Endodermal cell (in vitro differentiated cells): ENCODE data around the gene PRKCA. TPM values are rescaled to one million over a fixed set of nuclear protein-coding genes. Genes with fewer than 3 reads are reported as not detected.

Experiments
- DNase-seq: peaks from one replicate; pipeline ENCODE4 v3.0.0-alpha.2; 2017
- H3K27ac ChIP-seq: 2 replicates; pipeline ENCODE4 v1.5.1; 2013; ENCODE audit warnings: mild to moderate bottlenecking, low read depth, low read length, moderate library complexity
- H3K27me3 ChIP-seq: 2 replicates; pipeline ENCODE4 v1.6.1; 2013; ENCODE audit warnings: mild to moderate bottlenecking, low read length, moderate library complexity; ENCODE audit not compliant: insufficient read depth, control insufficient read depth, poor library complexity, severe bottlenecking
- H3K36me3 ChIP-seq: 2 replicates; pipeline ENCODE4 v1.7.0; 2013; ENCODE audit warnings: mild to moderate bottlenecking, low read length, moderate library complexity; ENCODE audit not compliant: control insufficient read depth, insufficient read depth
- H3K4me1 ChIP-seq: one replicate; pipeline ENCODE4 v1.7.0; 2013; ENCODE audit warnings: low read length; ENCODE audit not compliant: control insufficient read depth, insufficient read depth
- H3K4me3 ChIP-seq: 2 replicates; pipeline ENCODE4 v1.5.1; 2013; ENCODE audit warnings: mild to moderate bottlenecking, low read length, moderate library complexity
- H3K9ac ChIP-seq: 2 replicates; pipeline ENCODE4 v1.6.1; 2013; ENCODE audit warnings: mild to moderate bottlenecking, low read length, moderate library complexity; ENCODE audit not compliant: poor library complexity, severe bottlenecking; ENCODE audit errors: extremely low read depth
- H3K9me3 ChIP-seq: 2 replicates; pipeline ENCODE4 v1.6.1; 2013; ENCODE audit warnings: mild to moderate bottlenecking, low read length, moderate library complexity; ENCODE audit not compliant: control insufficient read depth
- H3K27ac Mint-ChIP-seq: 2 replicates; pipeline ENCODE4 v1.8.0; 2020; ENCODE audit warnings: mixed read lengths
- H3K27me3 Mint-ChIP-seq: 2 replicates; pipeline ENCODE4 v1.8.0; 2021; ENCODE audit warnings: mild to moderate bottlenecking, mixed read lengths; ENCODE audit not compliant: insufficient read depth
- H3K36me3 Mint-ChIP-seq: 2 replicates; pipeline ENCODE4 v1.8.0; 2020; ENCODE audit warnings: low read depth, mixed read lengths
- H3K4me1 Mint-ChIP-seq: 2 replicates; pipeline ENCODE4 v1.8.0; 2020; ENCODE audit warnings: mixed read lengths
- H3K4me3 Mint-ChIP-seq: 2 replicates; pipeline ENCODE4 v1.8.0; 2020; ENCODE audit warnings: mild to moderate bottlenecking, moderate library complexity, mixed read lengths
- H3K9me3 Mint-ChIP-seq: 2 replicates; pipeline ENCODE4 v1.8.0; 2020; ENCODE audit warnings: mild to moderate bottlenecking, mixed read lengths
- WGBS, 2 experiments: methylation state at CpG; one replicate each; pipeline versions ENCODE4 v1.1.5 to v1.1.7; 2013; ENCODE audit warnings: missing lambda C conversion rate in 2 of 2, mixed read lengths in 1 of 2; ENCODE audit not compliant: insufficient coverage in 1 of 2, insufficient read length in 1 of 2; 5-methylcytosine and 5-hydroxymethylcytosine counted together
- total RNA-seq, 2 donors: library from RNA; stranded (reverse); fragmentation: NEBNext Ultra II Directional in 1 of 2; extraction: Animal tissue kit (Norgen Biotek cat#: 25700) in 1 of 2; gene quantifications; 2 replicates in 1 of 2; 3 replicates in 1 of 2; pipeline ENCODE4 v1.2.1, GENCODE V29; 2021
- TF ChIP-seq, protein P1 (sequence below): fragments of 200-600 bp; sonication (generic); conservative IDR thresholded peaks from 2 replicates; pipeline ENCODE4 v1.5.0; 2021; ENCODE audit warnings: antibody characterized with exemption, mild to moderate bottlenecking

Gene PRKCA
- total RNA-seq, 2 donors from 2014 or later = 8.7 to 14.6 TPM

DNA sequence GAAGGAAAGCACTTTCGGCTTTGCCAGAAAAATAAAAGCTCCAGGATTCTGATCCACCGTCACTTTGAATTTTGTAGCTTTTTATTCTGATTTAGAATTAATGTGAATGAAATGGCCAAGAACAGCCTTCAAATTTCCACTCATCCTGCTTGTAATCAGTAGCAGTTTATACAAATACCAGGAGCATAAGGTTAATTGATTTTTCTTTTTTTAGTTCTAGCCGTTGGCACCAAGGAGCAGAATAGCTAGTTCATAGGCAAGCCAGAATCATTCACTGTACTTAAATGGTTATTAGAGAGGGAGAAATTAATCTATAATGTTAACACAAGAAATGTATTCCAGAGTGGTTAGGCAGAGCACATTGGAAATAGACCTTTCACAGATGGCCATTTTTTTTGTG, 491.4 kb downstream of the PRKCA start:
- Mint-ChIP-seq H3K27me3 (peaks cover 1% of the 10 kb centered on the region), H3K9me3 (no peaks in the 10 kb centered on the region), H3K4me1 (peaks cover 12% of the 10 kb centered on the region), H3K36me3 (no peaks in the 10 kb centered on the region), H3K27ac (no peak overlapping the region), H3K4me3 (no peak overlapping the region)
- no peaks in the 10 kb centered on the region for H3K4me1 ChIP-seq
- no peaks in the 10 kb centered on the region for H3K9me3 ChIP-seq
- no peak for DNase-seq
- no peak overlapping the region for H3K4me3 ChIP-seq
- no peak overlapping the region for H3K9ac ChIP-seq
- WGBS, 2 experiments = 97% methylated on average over 3 of the region's 3 CpGs; no CpG with 5 or more reads in 1 of the 2 experiments
- TF ChIP-seq, protein P1, sequence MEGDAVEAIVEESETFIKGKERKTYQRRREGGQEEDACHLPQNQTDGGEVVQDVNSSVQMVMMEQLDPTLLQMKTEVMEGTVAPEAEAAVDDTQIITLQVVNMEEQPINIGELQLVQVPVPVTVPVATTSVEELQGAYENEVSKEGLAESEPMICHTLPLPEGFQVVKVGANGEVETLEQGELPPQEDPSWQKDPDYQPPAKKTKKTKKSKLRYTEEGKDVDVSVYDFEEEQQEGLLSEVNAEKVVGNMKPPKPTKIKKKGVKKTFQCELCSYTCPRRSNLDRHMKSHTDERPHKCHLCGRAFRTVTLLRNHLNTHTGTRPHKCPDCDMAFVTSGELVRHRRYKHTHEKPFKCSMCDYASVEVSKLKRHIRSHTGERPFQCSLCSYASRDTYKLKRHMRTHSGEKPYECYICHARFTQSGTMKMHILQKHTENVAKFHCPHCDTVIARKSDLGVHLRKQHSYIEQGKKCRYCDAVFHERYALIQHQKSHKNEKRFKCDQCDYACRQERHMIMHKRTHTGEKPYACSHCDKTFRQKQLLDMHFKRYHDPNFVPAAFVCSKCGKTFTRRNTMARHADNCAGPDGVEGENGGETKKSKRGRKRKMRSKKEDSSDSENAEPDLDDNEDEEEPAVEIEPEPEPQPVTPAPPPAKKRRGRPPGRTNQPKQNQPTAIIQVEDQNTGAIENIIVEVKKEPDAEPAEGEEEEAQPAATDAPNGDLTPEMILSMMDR = no peak
- no peaks in the 10 kb centered on the region for H3K36me3 ChIP-seq
- H3K27me3 ChIP-seq = no peaks in the 10 kb centered on the region
- no peak overlapping the region for H3K27ac ChIP-seq

DNA sequence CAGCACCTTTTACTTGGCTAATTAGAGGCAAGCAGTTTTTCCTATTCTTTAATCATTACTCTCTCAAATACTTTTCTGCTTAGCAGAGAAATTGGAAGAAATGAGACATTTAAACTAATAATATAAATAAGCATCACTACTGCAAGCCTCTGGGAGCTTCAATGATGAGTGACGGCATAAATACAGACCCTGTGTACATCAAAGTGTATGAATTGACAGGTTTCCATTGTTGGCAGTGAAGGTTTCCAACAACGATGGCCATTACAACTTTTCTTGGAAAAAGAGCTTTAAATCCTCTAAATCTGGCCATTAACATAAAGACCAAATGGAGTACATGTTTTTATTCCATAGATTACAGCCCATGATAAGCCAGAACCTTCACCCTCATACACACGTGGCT, 493.1 kb downstream of the PRKCA start:
- 97 to 100% methylated on average over 2 to 3 of the region's 3 CpGs for WGBS, 2 experiments
- H3K4me3 Mint-ChIP-seq = no peak overlapping the region
- H3K36me3 Mint-ChIP-seq = no peaks in the 10 kb centered on the region
- Histone ChIP-seq H3K9ac (no peak overlapping the region), H3K36me3 (no peaks in the 10 kb centered on the region), H3K27ac (no peak overlapping the region), H3K4me3 (no peak overlapping the region), H3K27me3 (no peaks in the 10 kb centered on the region), H3K9me3 (no peaks in the 10 kb centered on the region), H3K4me1 (no peaks in the 10 kb centered on the region)
- peaks cover 1% of the 10 kb centered on the region for H3K27me3 Mint-ChIP-seq
- no peaks in the 10 kb centered on the region for H3K9me3 Mint-ChIP-seq
- no peak for DNase-seq
- TF ChIP-seq, protein P1 = no peak
- peaks cover 16% of the 10 kb centered on the region for H3K4me1 Mint-ChIP-seq
- H3K27ac Mint-ChIP-seq = no peak overlapping the region

DNA sequence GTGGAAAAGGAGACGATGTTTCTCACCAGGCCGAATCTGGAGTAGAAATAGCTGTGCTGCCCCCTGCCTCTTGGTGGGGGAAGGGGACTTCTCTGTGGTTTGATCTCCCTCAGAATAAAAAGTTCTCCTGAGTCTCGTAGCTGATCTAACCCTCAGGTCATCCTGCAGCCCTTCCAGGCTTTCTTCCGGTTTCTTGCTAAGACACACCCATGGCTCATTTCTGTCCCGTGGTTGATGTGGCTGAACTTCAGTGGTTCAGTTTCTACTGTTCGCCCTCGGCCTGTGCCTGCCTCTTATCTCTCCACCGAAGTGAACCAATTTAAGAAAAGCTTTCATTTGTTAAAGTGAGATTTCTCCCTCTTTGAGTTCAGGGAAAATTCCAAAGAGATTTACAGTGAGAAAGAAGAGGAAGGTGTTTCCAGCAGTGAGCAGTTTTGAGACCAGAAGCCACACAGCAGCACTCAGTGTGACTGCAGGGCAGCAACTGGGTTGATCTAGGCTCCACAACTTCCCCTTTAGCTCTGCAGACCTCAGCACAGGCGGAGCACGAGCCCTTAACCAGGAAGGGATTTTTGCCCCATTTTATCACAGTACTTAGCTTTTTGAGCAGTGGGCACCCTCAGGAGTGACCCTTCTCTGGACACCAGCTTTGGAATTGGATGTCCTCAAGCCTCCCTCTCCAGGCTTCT, 497.6 kb downstream of the PRKCA start:
- H3K4me3 Mint-ChIP-seq = no peak overlapping the region
- Histone ChIP-seq H3K9me3 (no peaks in the 10 kb centered on the region), H3K4me1 (no peaks in the 10 kb centered on the region), H3K36me3 (no peaks in the 10 kb centered on the region), H3K4me3 (no peak overlapping the region), H3K27ac (no peak overlapping the region), H3K9ac (no peak overlapping the region), H3K27me3 (no peaks in the 10 kb centered on the region)
- no peaks in the 10 kb centered on the region for H3K9me3 Mint-ChIP-seq
- H3K27me3 Mint-ChIP-seq = peaks cover 3% of the 10 kb centered on the region
- H3K36me3 Mint-ChIP-seq = no peaks in the 10 kb centered on the region
- H3K4me1 Mint-ChIP-seq = peaks cover 15% of the 10 kb centered on the region
- no peak overlapping the region for H3K27ac Mint-ChIP-seq
- DNase-seq = no peak
- TF ChIP-seq, protein P1 = peak; percentile 66
- 90 to 93% methylated on average over 9 to 10 of the region's 10 CpGs for WGBS, 2 experiments
